GM13977 (cell line): ENCODE results near the gene ARL4D.
"Not testable (repeated sequence)": the region's sequence is repeated elsewhere in the genome, so short reads cannot be mapped to it uniquely, and the experiment has no call there.

Experiments
- DNase-seq: peaks from one replicate; pipeline ENCODE4 v3.0.0; 2012; ENCODE audit warnings: low spot score
- in situ Hi-C: fragments of 300-500 bp; cut with MboI; formaldehyde crosslinking; loops from one replicate; pipeline ENCODE4 v1.12.0; 2022; ENCODE audit warnings: low sequenced_read_pairs, low pct_unique_long_range_greater_than_20kb, mixed read lengths, inconsistent platforms; ENCODE audit not compliant: unreplicated experiment
- TF ChIP-seq, protein P1 (sequence below): IDR thresholded peaks from 2 replicates; pipeline ENCODE4 v1.5.1; 2012; ENCODE audit warnings: mild to moderate bottlenecking, control low read depth; ENCODE audit not compliant: insufficient read depth; ENCODE audit errors: extremely low read depth, missing control alignments

Gene ARL4D

GRCh38 chr17:43368740-43369506 is 29.9 kb upstream of the ARL4D start:
- DNase-seq: peak; percentile 58
- TF ChIP-seq, protein P1, sequence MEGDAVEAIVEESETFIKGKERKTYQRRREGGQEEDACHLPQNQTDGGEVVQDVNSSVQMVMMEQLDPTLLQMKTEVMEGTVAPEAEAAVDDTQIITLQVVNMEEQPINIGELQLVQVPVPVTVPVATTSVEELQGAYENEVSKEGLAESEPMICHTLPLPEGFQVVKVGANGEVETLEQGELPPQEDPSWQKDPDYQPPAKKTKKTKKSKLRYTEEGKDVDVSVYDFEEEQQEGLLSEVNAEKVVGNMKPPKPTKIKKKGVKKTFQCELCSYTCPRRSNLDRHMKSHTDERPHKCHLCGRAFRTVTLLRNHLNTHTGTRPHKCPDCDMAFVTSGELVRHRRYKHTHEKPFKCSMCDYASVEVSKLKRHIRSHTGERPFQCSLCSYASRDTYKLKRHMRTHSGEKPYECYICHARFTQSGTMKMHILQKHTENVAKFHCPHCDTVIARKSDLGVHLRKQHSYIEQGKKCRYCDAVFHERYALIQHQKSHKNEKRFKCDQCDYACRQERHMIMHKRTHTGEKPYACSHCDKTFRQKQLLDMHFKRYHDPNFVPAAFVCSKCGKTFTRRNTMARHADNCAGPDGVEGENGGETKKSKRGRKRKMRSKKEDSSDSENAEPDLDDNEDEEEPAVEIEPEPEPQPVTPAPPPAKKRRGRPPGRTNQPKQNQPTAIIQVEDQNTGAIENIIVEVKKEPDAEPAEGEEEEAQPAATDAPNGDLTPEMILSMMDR: peak; percentile 42
- in situ Hi-C loops: no loop called here

DNA sequence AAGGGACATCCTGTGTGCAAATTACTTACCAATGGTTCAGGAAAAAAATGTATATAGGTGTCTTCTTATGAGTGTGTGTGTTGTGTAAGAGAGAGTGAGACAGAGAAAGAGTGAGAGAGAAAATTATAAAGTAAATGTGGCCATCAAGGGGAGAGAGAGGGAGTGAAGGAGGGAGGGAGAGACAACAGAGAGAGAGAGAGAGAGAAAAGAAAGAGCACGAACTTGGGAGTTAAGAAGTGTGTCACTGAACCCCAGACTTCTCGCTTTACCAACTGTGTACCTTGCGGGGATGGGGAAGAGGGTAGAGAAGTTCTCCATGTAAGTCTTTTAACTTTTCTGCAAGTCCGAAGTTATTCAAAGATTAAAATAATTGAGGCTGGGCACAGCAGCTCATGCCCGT is 28.8 kb upstream of the ARL4D start:
- TF ChIP-seq, protein P1: no peak
- in situ Hi-C loops: no loop called here
- DNase-seq: no peak

DNA sequence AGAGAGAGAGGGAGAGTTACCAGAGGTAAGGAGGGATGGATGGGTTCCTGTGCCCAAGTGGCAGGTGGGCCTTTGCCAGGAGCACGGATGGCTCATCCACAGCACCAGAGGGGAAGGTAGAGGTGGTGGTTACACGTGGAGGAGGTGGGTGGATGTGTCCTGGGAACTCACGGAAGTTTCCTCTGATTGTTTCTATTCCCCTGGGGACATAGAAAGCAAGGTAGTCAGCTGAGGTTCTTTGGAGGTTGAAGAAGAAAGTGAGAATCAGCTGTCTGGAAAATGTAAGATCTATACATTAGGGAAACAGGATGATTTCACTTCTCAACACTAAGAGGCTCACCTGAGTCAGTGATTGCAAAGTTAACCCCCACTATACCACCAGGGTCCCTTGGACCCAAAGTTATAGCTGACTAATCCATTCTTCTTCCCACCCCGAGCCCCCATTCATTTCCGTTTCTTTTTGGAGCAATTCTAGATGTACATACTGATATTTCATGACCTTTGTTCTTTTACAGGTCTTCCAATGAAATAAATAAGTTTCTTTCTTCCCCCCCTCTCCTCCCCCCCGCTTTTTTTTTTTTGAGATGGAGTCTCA is 27.5 kb upstream of the ARL4D start:
- in situ Hi-C loops: no loop called here
- DNase-seq: no peak
- TF ChIP-seq, protein P1: no peak

DNA sequence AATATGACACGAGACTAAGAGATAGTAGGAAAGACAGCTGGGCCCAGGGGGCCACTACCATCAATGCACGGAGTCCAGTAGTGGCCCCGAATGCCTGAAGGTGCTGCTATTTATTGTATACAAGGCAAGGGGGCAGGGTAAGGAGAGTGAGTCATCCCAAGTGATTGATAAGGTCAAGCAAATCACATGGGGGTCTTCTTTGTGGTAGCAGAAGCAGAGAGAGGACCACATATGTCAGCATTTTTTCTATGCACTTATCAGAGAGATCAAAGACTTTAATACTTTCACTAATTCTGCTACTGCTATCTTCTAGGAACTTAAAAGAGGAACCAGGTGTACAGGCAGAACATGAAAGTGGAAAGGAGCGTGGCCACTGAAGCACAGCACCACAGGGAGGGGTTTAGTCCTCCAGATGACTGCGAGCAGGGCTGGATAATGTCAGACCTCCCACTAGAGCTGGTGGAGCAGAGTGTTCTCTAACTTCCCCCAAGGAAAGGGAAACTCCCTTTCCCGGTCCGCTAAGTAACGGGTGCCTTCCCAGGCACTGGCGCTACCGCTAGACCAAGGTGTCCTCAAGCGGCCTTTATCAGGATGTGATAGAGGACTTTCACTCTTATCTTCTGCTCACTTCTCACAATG is 26.4 kb upstream of the ARL4D start:
- in situ Hi-C loops: no loop called here
- TF ChIP-seq, protein P1: no peak
- peak; percentile 46 for DNase-seq

- TF ChIP-seq, protein P1: no peak
- no peak for DNase-seq
- in situ Hi-C loops: no loop called here
These were observed 25.4 kb upstream of the ARL4D start for GRCh38 chr17:43373356-43373755.

DNA sequence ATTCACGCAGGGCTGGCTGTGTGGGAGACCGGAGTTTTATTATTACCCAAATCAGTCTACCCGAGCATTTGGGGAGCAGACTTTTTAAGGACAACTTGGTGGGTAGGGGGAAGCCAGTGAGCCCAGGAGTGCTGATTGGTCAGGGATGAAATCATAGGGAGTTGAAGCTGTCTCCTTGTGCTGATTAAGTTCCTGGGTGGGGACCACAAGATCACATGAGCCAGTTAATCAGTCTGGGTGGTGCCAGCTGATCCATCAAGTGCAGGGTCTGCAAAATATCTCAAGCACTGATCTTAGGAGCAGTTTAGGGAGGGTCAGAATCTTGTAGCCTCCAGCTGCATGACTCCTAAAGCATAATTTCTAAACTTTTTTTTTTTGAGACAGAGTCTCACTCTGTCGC is 22.9 kb upstream of the ARL4D start:
- in situ Hi-C loops, DNase-seq: not testable (repeated sequence)
